Kidney (tissue), 14 donors: ENCODE measurements around the gene LRTM2. TPM values are rescaled to one million over a fixed set of nuclear protein-coding genes. Genes with fewer than 3 reads are reported as not detected.

Experiments
- DNase-seq, 5 donors: peaks; one replicate each; pipeline ENCODE4 v3.0.0-alpha.2; 2013 to 2020
- FAIRE-seq: peaks from 2 replicates; lab custom pipeline; 2012; peaks lifted over from hg19 to GRCh38; lab: Jason Lieb, UNC
- H3K27ac ChIP-seq, 2 donors: one replicate each; pipeline ENCODE4 v1.7.0; 2013; ENCODE audit warnings: low read depth in 2 of 2, low read length in 2 of 2, inconsistent platforms in 1 of 2
- H3K27me3 ChIP-seq: one replicate; pipeline ENCODE4 v1.7.1; 2013; ENCODE audit warnings: low read length, inconsistent platforms; ENCODE audit not compliant: control insufficient read depth, insufficient read depth
- H3K36me3 ChIP-seq, 3 donors: one replicate each; pipeline versions ENCODE4 v1.7.0 to v1.7.1; 2013; ENCODE audit warnings: low read length in 3 of 3, control low read depth in 1 of 3, inconsistent platforms in 1 of 3; ENCODE audit not compliant: insufficient read depth in 3 of 3, control insufficient read depth in 2 of 3
- H3K4me1 ChIP-seq, 3 donors: one replicate each; pipeline versions ENCODE4 v1.7.0 to v1.7.1; 2013; ENCODE audit warnings: low read length in 3 of 3, inconsistent platforms in 1 of 3, low read depth in 1 of 3; ENCODE audit not compliant: control insufficient read depth in 2 of 3, insufficient read depth in 2 of 3
- H3K4me3 ChIP-seq, 3 donors: one replicate each; pipeline versions ENCODE4 v1.7.0 to v1.8.1; 2013; ENCODE audit warnings: low read length in 3 of 3, control low read depth in 1 of 3, inconsistent platforms in 1 of 3
- H3K9ac ChIP-seq, 3 donors: one replicate each; pipeline versions ENCODE4 v1.7.0 to v1.7.1; 2013; ENCODE audit warnings: low read length in 3 of 3, control low read depth in 1 of 3, inconsistent platforms in 1 of 3
- H3K9me3 ChIP-seq, 3 donors: one replicate each; pipeline versions ENCODE4 v1.7.0 to v1.7.1; 2013; ENCODE audit warnings: low read length in 3 of 3, control low read depth in 1 of 3, inconsistent platforms in 1 of 3; ENCODE audit not compliant: control insufficient read depth in 2 of 3, insufficient read depth in 1 of 3
- intact Hi-C: fragments of 100-400 bp; cut with DNase I; formaldehyde crosslinking; loops from one replicate; pipeline ENCODE4 v1.11.1; 2022
- polyA plus RNA-seq: library from polyadenylated mRNA; stranded (reverse); fragments of 350-450 nt; fragmentation: Illumina TruSeq; extraction: RNeasy Lipid Tissue Mini Kit (QIAGEN cat#74804); gene quantifications from one replicate; pipeline ENCODE4 v1.2.3, GENCODE V29; 2014; ENCODE audit warnings: low read depth, low replicate concordance; ENCODE audit not compliant: insufficient read depth
- total RNA-seq: library from RNA; stranded (reverse); fragmentation: NEBNext Ultra II Directional; extraction: Animal tissue kit (Norgen Biotek cat#: 25700); gene quantifications from one replicate; pipeline ENCODE4 v1.2.1, GENCODE V29; 2021
- TF ChIP-seq, protein P1 (sequence below): IDR thresholded peaks from 3 replicates; pipeline ENCODE4 v1.5.1; 2012; ENCODE audit warnings: mild to moderate bottlenecking, moderate library complexity, borderline replicate concordance; ENCODE audit not compliant: insufficient read depth; ENCODE audit errors: extremely low read depth
- donor health status: control.
- donor health status: control.
- donor health status: control.
- donor health status: control.
- donor health status: control.
- donor health status: DM: yes; HTN: yes; CAD: no.
- donor health status: Normal renal cell carcinoma (clear cell type).

LRTM2 gene
- total and polyA plus RNA-seq, 2 donors from 2014 or later: not detected

GRCh38 chr12:1857821-1858220, 37.5 kb downstream of the LRTM2 start:
- Histone ChIP-seq H3K4me3 (no peak overlapping the region), H3K36me3 (no peaks in the 10 kb centered on the region), H3K4me1 (no peaks in the 10 kb centered on the region), H3K9me3 (peaks cover 0 to 18% (median 2%) of the 10 kb centered on the region in 3 donors), H3K9ac (no peak overlapping the region), H3K27ac (no peak overlapping the region), H3K27me3 (no peaks in the 10 kb centered on the region)
- FAIRE-seq (no peak), DNase-seq (peak in 1 of 5 donors; percentile 3)
- intact Hi-C loops: no loop called here
- TF ChIP-seq, protein P1, sequence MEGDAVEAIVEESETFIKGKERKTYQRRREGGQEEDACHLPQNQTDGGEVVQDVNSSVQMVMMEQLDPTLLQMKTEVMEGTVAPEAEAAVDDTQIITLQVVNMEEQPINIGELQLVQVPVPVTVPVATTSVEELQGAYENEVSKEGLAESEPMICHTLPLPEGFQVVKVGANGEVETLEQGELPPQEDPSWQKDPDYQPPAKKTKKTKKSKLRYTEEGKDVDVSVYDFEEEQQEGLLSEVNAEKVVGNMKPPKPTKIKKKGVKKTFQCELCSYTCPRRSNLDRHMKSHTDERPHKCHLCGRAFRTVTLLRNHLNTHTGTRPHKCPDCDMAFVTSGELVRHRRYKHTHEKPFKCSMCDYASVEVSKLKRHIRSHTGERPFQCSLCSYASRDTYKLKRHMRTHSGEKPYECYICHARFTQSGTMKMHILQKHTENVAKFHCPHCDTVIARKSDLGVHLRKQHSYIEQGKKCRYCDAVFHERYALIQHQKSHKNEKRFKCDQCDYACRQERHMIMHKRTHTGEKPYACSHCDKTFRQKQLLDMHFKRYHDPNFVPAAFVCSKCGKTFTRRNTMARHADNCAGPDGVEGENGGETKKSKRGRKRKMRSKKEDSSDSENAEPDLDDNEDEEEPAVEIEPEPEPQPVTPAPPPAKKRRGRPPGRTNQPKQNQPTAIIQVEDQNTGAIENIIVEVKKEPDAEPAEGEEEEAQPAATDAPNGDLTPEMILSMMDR: no peak

DNA sequence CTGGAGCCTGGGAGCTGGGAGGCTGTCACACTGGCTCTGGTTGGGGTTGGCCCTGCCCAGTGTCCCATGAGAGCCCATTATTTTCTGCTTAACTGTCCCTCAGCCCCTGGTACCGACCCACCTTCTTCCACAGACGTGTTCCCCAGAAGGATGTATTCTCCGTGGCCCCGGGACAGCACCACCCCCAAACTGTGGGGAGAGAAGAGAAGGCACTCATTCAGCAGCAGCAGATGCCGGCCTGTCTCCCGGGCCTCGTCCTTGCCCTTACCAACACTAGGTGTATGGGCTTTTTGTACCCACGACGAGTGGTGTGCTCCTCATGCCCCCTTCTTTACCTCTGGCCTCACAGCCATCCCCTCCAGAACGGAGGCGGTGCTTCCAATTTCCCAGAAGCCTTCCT, 38.1 kb downstream of the LRTM2 start:
- intact Hi-C loops: no loop called here
- TF ChIP-seq, protein P1: no peak
- no peaks in the 10 kb centered on the region for H3K4me1 ChIP-seq
- DNase-seq: peak in 2 of 5 donors; percentile 7 to 24
- H3K9ac ChIP-seq: no peak overlapping the region
- no peak overlapping the region for H3K4me3 ChIP-seq
- FAIRE-seq: no peak
- no peaks in the 10 kb centered on the region for H3K27me3 ChIP-seq
- peaks cover 0 to 18% (median 2%) of the 10 kb centered on the region in 3 donors for H3K9me3 ChIP-seq
- no peak overlapping the region for H3K27ac ChIP-seq
- no peaks in the 10 kb centered on the region for H3K36me3 ChIP-seq

- Histone ChIP-seq H3K27ac (no peak overlapping the region), H3K4me3 (no peak overlapping the region), H3K27me3 (no peaks in the 10 kb centered on the region), H3K4me1 (no peaks in the 10 kb centered on the region), H3K36me3 (no peaks in the 10 kb centered on the region), H3K9me3 (peaks cover 0 to 18% (median 0%) of the 10 kb centered on the region in 3 donors), H3K9ac (no peak overlapping the region)
- DNase-seq: peak in 2 of 5 donors; percentile 9 to 20
- FAIRE-seq: no peak
- intact Hi-C loops: no loop called here
- TF ChIP-seq, protein P1: no peak
These were observed 39.3 kb downstream of the LRTM2 start for GRCh38 chr12:1859643-1860042.

GRCh38 chr12:1862973-1863372, 42.6 kb downstream of the LRTM2 start:
- Histone ChIP-seq H3K4me1 (no peaks in the 10 kb centered on the region), H3K36me3 (no peaks in the 10 kb centered on the region), H3K9me3 (peaks cover 0 to 4% (median 0%) of the 10 kb centered on the region in 3 donors), H3K27ac (no peak overlapping the region), H3K9ac (no peak overlapping the region), H3K27me3 (no peaks in the 10 kb centered on the region), H3K4me3 (no peak overlapping the region)
- DNase-seq (no peak), FAIRE-seq (no peak)
- intact Hi-C loops: no loop called here
- TF ChIP-seq, protein P1: no peak
